NCI-H2227 (cell line): ENCODE measurements around the gene EVPL.
"Not testable (repeated sequence)": the region's sequence is repeated elsewhere in the genome, so short reads cannot be mapped to it uniquely, and the experiment has no call there.

Source experiments
- DNase-seq: peaks from one replicate; lab custom pipeline; 2025; ENCODE audit not compliant: unreplicated experiment; lab: John Stamatoyannopoulos, UW

EVPL gene

GRCh38 chr17:76027159-76027839 is at the start of gene EVPL:
TSS of gene EVPL (minus strand) at chr17:76027306. CDS start at chr17:76027198, 108 bp downstream.
- DNase-seq = no peak

- no peak for DNase-seq
Measured at GRCh38 chr17:76076146-76076764, 49.1 kb upstream of the EVPL start.

GRCh38 chr17:76075364-76076145 is 48.4 kb upstream of the EVPL start:
- peak; percentile 52 for DNase-seq

GRCh38 chr17:76074390-76075363 is 47.6 kb upstream of the EVPL start, which contains the start of gene GALR2:
TSS of gene GALR2 (plus strand) at chr17:76074781. CDS start at chr17:76074884, 103 bp downstream.
- no peak for DNase-seq

GRCh38 chr17:76072148-76072858 is 45.2 kb upstream of the EVPL start, which contains the start of gene SRP68:
TSS of gene SRP68 (minus strand) at chr17:76072517. CDS start at chr17:76072491, 26 bp downstream.
- DNase-seq = peak; percentile 95

GRCh38 chr17:76071531-76072147 is 44.5 kb upstream of the EVPL start:
- no peak for DNase-seq

- no peak for DNase-seq
Measured at GRCh38 chr17:76065775-76066174, 38.7 kb upstream of the EVPL start.

GRCh38 chr17:76063875-76064546 is 36.9 kb upstream of the EVPL start:
- DNase-seq = no peak

- DNase-seq = not testable (repeated sequence)
Measured at GRCh38 chr17:76058264-76058663, 31.2 kb upstream of the EVPL start.

GRCh38 chr17:76056882-76057281 is 29.8 kb upstream of the EVPL start:
- DNase-seq = no peak

GRCh38 chr17:76054112-76054476 is 27.0 kb upstream of the EVPL start:
- DNase-seq = no peak

- DNase-seq = no peak
Measured at GRCh38 chr17:76053246-76054111, 26.4 kb upstream of the EVPL start.

- no peak for DNase-seq
Measured at GRCh38 chr17:76051561-76051960, 24.5 kb upstream of the EVPL start.

- no peak for DNase-seq
Measured at GRCh38 chr17:76050538-76051467, 23.7 kb upstream of the EVPL start.

GRCh38 chr17:76049836-76050537 is 22.9 kb upstream of the EVPL start:
- no peak for DNase-seq

GRCh38 chr17:76049239-76049638 is 22.1 kb upstream of the EVPL start:
- DNase-seq = no peak
